ENCODE results near the gene PKN2.

DNA sequence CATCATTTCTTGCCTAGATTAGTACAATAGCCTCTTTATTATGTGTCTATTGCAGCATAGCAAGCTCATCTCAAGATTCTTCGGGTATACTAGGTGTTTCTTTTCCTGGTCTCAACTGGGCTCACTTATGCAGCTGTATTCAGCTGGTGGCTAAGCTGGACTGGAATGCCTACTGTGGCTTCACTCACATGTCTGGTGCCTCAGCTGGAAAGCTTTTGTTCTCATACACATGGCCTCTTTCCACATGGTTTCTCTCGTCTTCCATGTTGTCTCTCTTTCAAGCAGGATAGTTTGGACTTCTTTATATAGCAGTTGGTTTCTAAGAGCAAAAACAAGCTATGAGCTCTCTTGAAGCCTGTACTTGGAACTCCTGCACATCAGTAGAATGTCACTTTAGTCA, 45.2 kb downstream of the PKN2 start:
- TF ChIP-seq, protein P1, sequence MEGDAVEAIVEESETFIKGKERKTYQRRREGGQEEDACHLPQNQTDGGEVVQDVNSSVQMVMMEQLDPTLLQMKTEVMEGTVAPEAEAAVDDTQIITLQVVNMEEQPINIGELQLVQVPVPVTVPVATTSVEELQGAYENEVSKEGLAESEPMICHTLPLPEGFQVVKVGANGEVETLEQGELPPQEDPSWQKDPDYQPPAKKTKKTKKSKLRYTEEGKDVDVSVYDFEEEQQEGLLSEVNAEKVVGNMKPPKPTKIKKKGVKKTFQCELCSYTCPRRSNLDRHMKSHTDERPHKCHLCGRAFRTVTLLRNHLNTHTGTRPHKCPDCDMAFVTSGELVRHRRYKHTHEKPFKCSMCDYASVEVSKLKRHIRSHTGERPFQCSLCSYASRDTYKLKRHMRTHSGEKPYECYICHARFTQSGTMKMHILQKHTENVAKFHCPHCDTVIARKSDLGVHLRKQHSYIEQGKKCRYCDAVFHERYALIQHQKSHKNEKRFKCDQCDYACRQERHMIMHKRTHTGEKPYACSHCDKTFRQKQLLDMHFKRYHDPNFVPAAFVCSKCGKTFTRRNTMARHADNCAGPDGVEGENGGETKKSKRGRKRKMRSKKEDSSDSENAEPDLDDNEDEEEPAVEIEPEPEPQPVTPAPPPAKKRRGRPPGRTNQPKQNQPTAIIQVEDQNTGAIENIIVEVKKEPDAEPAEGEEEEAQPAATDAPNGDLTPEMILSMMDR (IDR thresholded peaks at IDR 0.05) = no peak
- no peak for TF ChIP-seq POLR2A (IDR thresholded peaks at IDR 0.05)

All from body of pancreas (tissue), 4 donors.